Hepatocyte (in vitro differentiated cells): ENCODE results near the gene KIF3A. TPM values are rescaled to one million over a fixed set of nuclear protein-coding genes. Genes with fewer than 3 reads are reported as not detected.

Experiments
- DNase-seq: peaks from one replicate; pipeline ENCODE4 v3.0.0-alpha.2; 2016; ENCODE audit warnings: low spot score
- H2AFZ ChIP-seq: fragments of 200-600 bp; sonication (generic); 2 replicates; pipeline ENCODE4 v1.6.0; 2016; ENCODE audit warnings: antibody characterized with exemption, mild to moderate bottlenecking
- H3K27ac ChIP-seq: fragments of 200-600 bp; sonication (generic); 2 replicates; pipeline ENCODE4 v1.5.1; 2016; ENCODE audit warnings: mild to moderate bottlenecking
- H3K27me3 ChIP-seq: fragments of 200-600 bp; sonication (generic); 2 replicates; pipeline ENCODE4 v1.6.1; 2016
- H3K36me3 ChIP-seq: fragments of 200-600 bp; sonication (generic); replicated peaks from 2 replicates; pipeline ENCODE4 v1.5.1; 2016; ENCODE audit warnings: low read depth; ENCODE audit not compliant: insufficient read depth
- H3K4me1 ChIP-seq: fragments of 200-600 bp; sonication (generic); 2 replicates; pipeline ENCODE4 v1.5.1; 2016; ENCODE audit warnings: mild to moderate bottlenecking, moderate library complexity; ENCODE audit not compliant: insufficient read depth
- H3K4me2 ChIP-seq: fragments of 200-600 bp; sonication (generic); 2 replicates; pipeline ENCODE4 v1.6.0; 2016
- H3K4me3 ChIP-seq: fragments of 200-600 bp; sonication (generic); 2 replicates; pipeline ENCODE4 v1.5.1; 2016; ENCODE audit warnings: mild to moderate bottlenecking
- H3K79me2 ChIP-seq: fragments of 200-600 bp; sonication (generic); 2 replicates; pipeline ENCODE4 v1.6.0; 2017; ENCODE audit warnings: mild to moderate bottlenecking
- H3K9me2 ChIP-seq: fragments of 200-600 bp; sonication (generic); replicated peaks from 2 replicates; pipeline ENCODE4 v1.6.0; 2017; ENCODE audit warnings: mild to moderate bottlenecking; ENCODE audit not compliant: insufficient read depth
- H3K9me3 ChIP-seq: fragments of 200-600 bp; sonication (generic); 2 replicates; pipeline ENCODE4 v1.5.1; 2016; ENCODE audit warnings: low read depth, mild to moderate bottlenecking
- H4K20me1 ChIP-seq: fragments of 200-600 bp; sonication (generic); 2 replicates; pipeline ENCODE4 v1.6.0; 2016; ENCODE audit warnings: mild to moderate bottlenecking; ENCODE audit not compliant: insufficient read depth, poor library complexity, severe bottlenecking
- EZH2 ChIP-seq: fragments of 200-600 bp; sonication (generic); IDR thresholded peaks from 2 replicates; pipeline ENCODE4 v1.6.1; 2016; ENCODE audit warnings: antibody characterized with exemption, mild to moderate bottlenecking, borderline replicate concordance
- EZH2phosphoT487 ChIP-seq: fragments of 200-600 bp; sonication (generic); IDR thresholded peaks from one replicate; pipeline ENCODE4 v1.6.1; 2018; ENCODE audit warnings: antibody characterized with exemption, mild to moderate bottlenecking, low read depth, moderate library complexity; ENCODE audit not compliant: unreplicated experiment, severe bottlenecking
- WGBS: methylation state at CpG from one replicate; pipeline ENCODE4 v1.1.6; 2016; ENCODE audit warnings: low lambda C conversion rate; ENCODE audit errors: missing lambda C conversion rate; 5-methylcytosine and 5-hydroxymethylcytosine counted together
- polyA plus RNA-seq: library from polyadenylated mRNA; unstranded; fragments of >200 nt; fragmentation: Nextera tagmentation; extraction: Ambion mirVana; gene quantifications from 2 replicates; pipeline ENCODE4 v1.2.1, GENCODE V29; 2016
- total RNA-seq: library from RNA; depleted of rRNA; stranded (reverse); fragments of >200 nt; gene quantifications from 2 replicates; pipeline ENCODE4 v1.2.3, GENCODE V29; 2014
- TF ChIP-seq, protein P1 (sequence below): fragments of 200-600 bp; sonication (generic); IDR thresholded peaks from 2 replicates; pipeline ENCODE4 v1.5.1; 2016; ENCODE audit warnings: antibody characterized with exemption, mild to moderate bottlenecking; ENCODE audit not compliant: poor library complexity

KIF3A gene
- total and polyA plus RNA-seq, 2 experiments from 2014 or later, result 9.2 to 12.6 TPM

- H3K4me3 ChIP-seq, result no peak overlapping the region
- no peak overlapping the region for H3K27ac ChIP-seq
- H3K9me3 ChIP-seq, result no peaks in the 10 kb centered on the region
- no peaks in the 10 kb centered on the region for H3K27me3 ChIP-seq
- DNase-seq, result no peak
- TF ChIP-seq EZH2 (no peak), EZH2phosphoT487 (no peak)
- H4K20me1 ChIP-seq, result peaks cover 9% of the 10 kb centered on the region
- H3K36me3 ChIP-seq, result no peaks in the 10 kb centered on the region
- H3K79me2 ChIP-seq, result peaks cover 63% of the 10 kb centered on the region
- peak overlapping the region; percentile 98 for H3K4me2 ChIP-seq
- H3K9me2 ChIP-seq, result no peaks in the 10 kb centered on the region
- no peak overlapping the region for H2AFZ ChIP-seq
- WGBS, result 95% methylated on average over 5 of the region's 5 CpGs
- peaks cover 15% of the 10 kb centered on the region for H3K4me1 ChIP-seq
These were observed 37.5 kb upstream of the KIF3A start for GRCh38 chr5:132774896-132775295.

- TF ChIP-seq, protein P1, sequence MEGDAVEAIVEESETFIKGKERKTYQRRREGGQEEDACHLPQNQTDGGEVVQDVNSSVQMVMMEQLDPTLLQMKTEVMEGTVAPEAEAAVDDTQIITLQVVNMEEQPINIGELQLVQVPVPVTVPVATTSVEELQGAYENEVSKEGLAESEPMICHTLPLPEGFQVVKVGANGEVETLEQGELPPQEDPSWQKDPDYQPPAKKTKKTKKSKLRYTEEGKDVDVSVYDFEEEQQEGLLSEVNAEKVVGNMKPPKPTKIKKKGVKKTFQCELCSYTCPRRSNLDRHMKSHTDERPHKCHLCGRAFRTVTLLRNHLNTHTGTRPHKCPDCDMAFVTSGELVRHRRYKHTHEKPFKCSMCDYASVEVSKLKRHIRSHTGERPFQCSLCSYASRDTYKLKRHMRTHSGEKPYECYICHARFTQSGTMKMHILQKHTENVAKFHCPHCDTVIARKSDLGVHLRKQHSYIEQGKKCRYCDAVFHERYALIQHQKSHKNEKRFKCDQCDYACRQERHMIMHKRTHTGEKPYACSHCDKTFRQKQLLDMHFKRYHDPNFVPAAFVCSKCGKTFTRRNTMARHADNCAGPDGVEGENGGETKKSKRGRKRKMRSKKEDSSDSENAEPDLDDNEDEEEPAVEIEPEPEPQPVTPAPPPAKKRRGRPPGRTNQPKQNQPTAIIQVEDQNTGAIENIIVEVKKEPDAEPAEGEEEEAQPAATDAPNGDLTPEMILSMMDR, result no peak
- TF ChIP-seq EZH2, result no peak
- TF ChIP-seq EZH2phosphoT487, result no peak
- Histone ChIP-seq H4K20me1 (peaks cover 9% of the 10 kb centered on the region), H3K4me3 (no peak overlapping the region), H3K27me3 (no peaks in the 10 kb centered on the region), H3K79me2 (peaks cover 66% of the 10 kb centered on the region), H2AFZ (no peak overlapping the region), H3K4me1 (peaks cover 15% of the 10 kb centered on the region), H3K4me2 (no peak overlapping the region), H3K36me3 (no peaks in the 10 kb centered on the region), H3K27ac (no peak overlapping the region), H3K9me2 (no peaks in the 10 kb centered on the region), H3K9me3 (no peaks in the 10 kb centered on the region)
- DNase-seq, result no peak
- 88% methylated on average over 3 of the region's 3 CpGs for WGBS
These were observed 37.1 kb upstream of the KIF3A start for GRCh38 chr5:132774406-132774805.

- H3K4me3 ChIP-seq, result no peak overlapping the region
- H4K20me1 ChIP-seq, result peaks cover 9% of the 10 kb centered on the region
- no peaks in the 10 kb centered on the region for H3K36me3 ChIP-seq
- no peak overlapping the region for H3K4me2 ChIP-seq
- H2AFZ ChIP-seq, result no peak overlapping the region
- H3K27me3 ChIP-seq, result no peaks in the 10 kb centered on the region
- H3K27ac ChIP-seq, result no peak overlapping the region
- H3K9me3 ChIP-seq, result no peaks in the 10 kb centered on the region
- no peak for DNase-seq
- peaks cover 73% of the 10 kb centered on the region for H3K79me2 ChIP-seq
- H3K9me2 ChIP-seq, result no peaks in the 10 kb centered on the region
- H3K4me1 ChIP-seq, result peaks cover 15% of the 10 kb centered on the region
- 83% methylated on average over 12 of the region's 12 CpGs for whole genome bisulfite sequencing
- TF ChIP-seq EZH2, result no peak
- no peak for TF ChIP-seq EZH2phosphoT487
- TF ChIP-seq, protein P1, result no peak
These were observed 36.4 kb upstream of the KIF3A start for GRCh38 chr5:132773601-132774355.

GRCh38 chr5:132773114-132773513, 35.8 kb upstream of the KIF3A start:
- Histone ChIP-seq H3K9me2 (no peaks in the 10 kb centered on the region), H3K4me2 (no peak overlapping the region), H3K4me1 (peaks cover 15% of the 10 kb centered on the region), H3K36me3 (no peaks in the 10 kb centered on the region), H4K20me1 (peaks cover 9% of the 10 kb centered on the region), H3K9me3 (no peaks in the 10 kb centered on the region), H3K4me3 (no peak overlapping the region), H2AFZ (no peak overlapping the region), H3K27ac (no peak overlapping the region), H3K27me3 (no peaks in the 10 kb centered on the region), H3K79me2 (peaks cover 79% of the 10 kb centered on the region)
- TF ChIP-seq, protein P1, result no peak
- TF ChIP-seq EZH2, result no peak
- no peak for TF ChIP-seq EZH2phosphoT487
- no peak for DNase-seq
- WGBS, result 94% methylated on average over 5 of the region's 5 CpGs
